Effector memory CD4-positive, alpha-beta T cell (primary cell): Measurements from ENCODE around the gene FOXO1.

ENCODE experiments used
- DNase-seq, 3 donors: peaks; one replicate each; pipeline ENCODE4 v3.0.0-alpha.2; 2020
- H3K27ac ChIP-seq: 2 replicates; pipeline ENCODE4 v1.7.0; 2013; ENCODE audit warnings: mild to moderate bottlenecking, low read length, moderate library complexity; ENCODE audit not compliant: insufficient read depth, poor library complexity, severe bottlenecking
- H3K27me3 ChIP-seq: replicated peaks from 2 replicates; pipeline ENCODE4 v1.7.0; 2013; ENCODE audit warnings: mild to moderate bottlenecking, low read length; ENCODE audit not compliant: insufficient read depth, control insufficient read depth, poor library complexity, severe bottlenecking
- H3K36me3 ChIP-seq: 2 replicates; pipeline ENCODE4 v1.7.0; 2013; ENCODE audit warnings: mild to moderate bottlenecking, low read length, moderate library complexity; ENCODE audit not compliant: control insufficient read depth, insufficient read depth
- H3K4me1 ChIP-seq: 2 replicates; pipeline ENCODE4 v1.7.0; 2013; ENCODE audit warnings: low read length, mild to moderate bottlenecking; ENCODE audit not compliant: control insufficient read depth, insufficient read depth, poor library complexity, severe bottlenecking
- H3K4me3 ChIP-seq: 2 replicates; pipeline ENCODE4 v1.7.0; 2013; ENCODE audit warnings: low read length, low read depth, mild to moderate bottlenecking; ENCODE audit not compliant: insufficient read depth, poor library complexity, severe bottlenecking
- H3K9me3 ChIP-seq: 2 replicates; pipeline ENCODE4 v1.7.0; 2013; ENCODE audit warnings: mild to moderate bottlenecking, low read length, moderate library complexity; ENCODE audit not compliant: control insufficient read depth

Gene FOXO1

DNA sequence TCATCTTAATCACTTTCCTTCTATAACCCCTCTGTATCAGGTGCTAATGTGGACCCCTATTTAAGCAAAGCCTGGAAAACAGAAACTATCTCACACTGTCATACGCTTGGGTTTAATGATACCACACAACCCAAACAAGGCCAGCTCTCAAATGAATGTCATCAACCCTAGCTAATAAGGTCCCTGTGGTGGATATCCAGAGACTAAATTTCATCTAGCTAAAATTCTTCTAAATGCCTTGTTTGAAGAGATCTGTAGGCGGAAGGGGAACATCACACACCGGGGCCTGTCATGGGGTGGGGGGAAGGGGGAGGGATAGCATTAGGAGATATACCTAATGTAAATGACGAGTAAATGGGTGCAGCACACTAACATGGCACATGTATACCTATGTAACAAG lies 95.5 kb downstream of the FOXO1 start:
- no peaks in the 10 kb centered on the region for H3K27me3 ChIP-seq
- no peaks in the 10 kb centered on the region for H3K9me3 ChIP-seq
- H3K4me3 ChIP-seq, result no peak overlapping the region
- DNase-seq, result no peak
- peaks cover 40% of the 10 kb centered on the region for H3K4me1 ChIP-seq
- H3K36me3 ChIP-seq, result no peaks in the 10 kb centered on the region
- no peak overlapping the region for H3K27ac ChIP-seq

DNA sequence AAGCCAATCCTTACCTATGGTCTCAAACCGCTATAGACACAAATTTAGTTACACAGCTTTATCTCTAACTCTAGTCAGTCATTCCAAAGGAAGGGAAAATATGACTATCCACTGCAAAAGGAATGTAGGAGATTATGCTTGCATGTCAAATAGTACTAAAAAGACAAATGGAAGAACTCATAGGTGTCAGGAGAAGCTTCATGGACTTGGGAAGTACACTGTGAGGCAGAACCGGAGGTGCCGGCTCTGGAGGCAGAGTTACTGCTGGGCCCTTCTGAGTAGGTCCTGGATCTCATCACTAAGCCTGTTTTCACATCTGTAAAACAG lies 97.5 kb downstream of the FOXO1 start:
- no peak overlapping the region for H3K27ac ChIP-seq
- no peaks in the 10 kb centered on the region for H3K27me3 ChIP-seq
- H3K4me3 ChIP-seq, result no peak overlapping the region
- no peaks in the 10 kb centered on the region for H3K9me3 ChIP-seq
- peaks cover 39% of the 10 kb centered on the region for H3K4me1 ChIP-seq
- no peak for DNase-seq
- no peaks in the 10 kb centered on the region for H3K36me3 ChIP-seq

DNA sequence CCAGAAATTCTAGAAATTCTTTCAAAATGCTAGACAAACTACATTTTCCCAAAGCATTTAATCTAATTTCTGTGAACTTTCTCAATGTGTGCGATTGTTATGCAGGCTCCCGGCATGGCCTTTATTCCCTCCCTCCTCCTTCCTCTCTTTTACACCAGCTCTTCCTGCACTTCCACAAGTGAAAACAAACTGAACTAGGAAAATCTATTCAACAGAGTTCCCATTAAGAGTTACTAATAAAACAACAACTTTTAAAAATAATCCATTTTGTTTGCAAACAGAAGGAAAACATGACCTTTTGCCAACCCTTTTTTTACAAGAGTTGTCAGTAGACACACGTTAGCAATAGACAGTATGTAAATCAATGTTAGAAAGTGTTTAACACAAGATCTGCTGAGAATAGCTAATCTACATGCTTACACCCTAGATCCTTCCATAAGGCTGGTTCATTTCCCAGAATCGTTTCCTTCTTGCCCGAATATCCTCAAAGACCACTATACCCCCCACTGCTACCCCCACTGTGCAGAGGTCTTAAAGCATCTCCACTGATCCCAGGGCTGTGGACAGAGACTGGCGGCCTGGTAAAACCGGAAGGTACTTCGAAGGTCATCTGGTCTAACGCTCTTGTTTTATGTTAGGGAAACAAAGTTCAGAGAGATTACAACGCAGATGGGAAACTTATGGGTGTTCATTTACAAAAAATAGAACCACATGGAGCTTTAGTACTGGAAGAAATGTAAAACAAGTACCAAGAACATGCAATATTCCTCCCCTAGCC lies 98.0 kb downstream of the FOXO1 start:
- DNase-seq, result no peak
- Histone ChIP-seq H3K36me3 (no peaks in the 10 kb centered on the region), H3K4me1 (peaks cover 42% of the 10 kb centered on the region), H3K4me3 (no peak overlapping the region), H3K27ac (no peak overlapping the region), H3K9me3 (no peaks in the 10 kb centered on the region), H3K27me3 (no peaks in the 10 kb centered on the region)

DNA sequence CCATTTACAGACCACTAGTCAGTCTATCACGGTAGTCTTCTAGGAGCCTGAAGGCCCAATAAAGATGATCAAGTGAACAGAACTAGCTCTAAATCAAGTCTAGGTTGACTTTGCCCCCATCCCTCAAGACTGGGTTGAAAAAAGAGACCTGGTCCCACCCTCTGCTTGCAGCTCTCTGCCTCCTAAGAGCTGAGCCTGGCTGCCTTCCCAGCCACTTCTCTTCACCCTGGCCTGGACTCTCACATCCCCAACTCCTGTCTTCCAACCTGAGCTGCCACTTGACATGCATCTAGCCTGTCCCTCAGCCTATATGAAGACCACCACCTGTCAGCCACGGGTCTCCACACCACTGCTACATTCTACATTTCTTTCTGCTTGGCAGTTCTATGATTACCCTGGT lies 99.6 kb downstream of the FOXO1 start:
- Histone ChIP-seq H3K9me3 (no peaks in the 10 kb centered on the region), H3K27me3 (no peaks in the 10 kb centered on the region), H3K36me3 (no peaks in the 10 kb centered on the region), H3K27ac (no peak overlapping the region), H3K4me1 (peaks cover 47% of the 10 kb centered on the region), H3K4me3 (no peak overlapping the region)
- DNase-seq, result no peak

DNA sequence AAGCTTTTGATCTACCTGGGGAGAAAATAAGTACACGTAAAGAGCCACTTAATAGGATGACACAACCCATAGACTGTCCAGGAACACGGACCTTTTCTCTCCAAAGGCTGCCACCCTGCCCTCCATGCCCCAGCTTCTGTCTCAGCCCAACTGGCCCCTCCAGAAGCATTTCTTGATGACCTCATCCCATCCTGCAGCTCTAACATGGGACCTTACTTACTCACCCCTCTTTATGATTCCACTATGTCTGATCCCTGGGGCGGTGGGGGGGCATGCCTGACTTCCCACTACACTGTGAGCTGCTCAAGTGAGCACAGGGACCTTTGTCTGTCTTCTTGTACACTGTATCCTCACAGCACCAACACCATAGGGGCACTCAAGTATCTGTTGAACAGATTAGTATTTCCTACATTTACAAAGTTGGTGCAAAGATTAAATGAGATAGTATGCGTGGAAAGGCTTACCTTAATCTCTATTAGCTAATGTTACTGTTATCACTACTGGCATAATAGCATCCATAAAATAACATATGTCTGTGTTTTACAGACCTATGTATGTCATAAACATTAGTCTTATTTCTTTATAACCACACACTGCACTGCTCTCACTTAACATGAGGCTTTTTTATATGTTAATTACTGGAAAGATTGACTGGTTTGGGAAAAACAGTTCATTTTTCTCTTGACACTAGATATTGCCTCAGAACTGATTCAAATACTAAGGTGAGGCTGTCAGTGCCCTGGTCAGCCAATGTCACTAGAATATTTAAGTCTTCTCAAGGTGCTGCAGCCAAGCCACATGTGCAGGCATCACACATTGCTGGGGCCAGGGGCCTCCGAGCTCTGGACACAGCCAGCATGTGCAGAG lies 100.9 kb downstream of the FOXO1 start:
- Histone ChIP-seq H3K9me3 (no peaks in the 10 kb centered on the region), H3K36me3 (no peaks in the 10 kb centered on the region), H3K4me3 (no peak overlapping the region), H3K4me1 (peaks cover 46% of the 10 kb centered on the region), H3K27ac (no peak overlapping the region), H3K27me3 (no peaks in the 10 kb centered on the region)
- no peak for DNase-seq

DNA sequence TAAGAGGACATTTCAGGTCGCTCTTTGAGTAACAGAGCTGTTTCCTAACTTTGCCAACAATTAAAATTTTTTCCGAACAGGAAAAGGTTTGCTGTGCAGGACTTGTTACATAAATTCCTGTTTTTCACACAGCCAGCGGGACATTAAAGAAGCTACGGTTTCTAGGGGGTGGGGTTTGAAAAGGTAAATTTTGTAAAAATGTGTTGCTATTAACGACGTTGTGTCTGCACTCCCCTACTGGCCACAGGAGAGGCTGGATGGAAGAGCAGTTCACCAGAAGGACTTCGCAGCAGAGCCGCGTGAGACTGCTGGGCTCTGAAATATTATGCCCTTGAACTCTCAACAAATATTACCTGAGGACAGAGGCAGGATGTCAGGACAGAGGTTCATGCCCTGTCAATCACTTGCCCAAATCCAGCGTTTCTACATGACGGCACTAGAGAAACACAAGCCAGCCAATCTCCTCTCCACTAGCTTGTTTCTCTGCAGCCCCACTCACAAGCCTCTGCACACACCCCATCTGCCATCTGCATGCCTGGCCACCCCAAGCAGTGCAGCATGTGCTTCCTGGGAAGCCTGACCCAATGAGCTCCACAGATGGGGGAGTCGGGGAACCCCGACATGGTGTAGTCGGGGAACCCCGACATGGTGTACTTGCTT lies 102.0 kb downstream of the FOXO1 start:
- H3K9me3 ChIP-seq, result no peaks in the 10 kb centered on the region
- H3K4me3 ChIP-seq, result no peak overlapping the region
- H3K36me3 ChIP-seq, result peaks cover 4% of the 10 kb centered on the region
- DNase-seq, result no peak
- peak overlapping the region; percentile 34 for H3K27ac ChIP-seq
- H3K27me3 ChIP-seq, result no peaks in the 10 kb centered on the region
- peaks cover 47% of the 10 kb centered on the region for H3K4me1 ChIP-seq

DNA sequence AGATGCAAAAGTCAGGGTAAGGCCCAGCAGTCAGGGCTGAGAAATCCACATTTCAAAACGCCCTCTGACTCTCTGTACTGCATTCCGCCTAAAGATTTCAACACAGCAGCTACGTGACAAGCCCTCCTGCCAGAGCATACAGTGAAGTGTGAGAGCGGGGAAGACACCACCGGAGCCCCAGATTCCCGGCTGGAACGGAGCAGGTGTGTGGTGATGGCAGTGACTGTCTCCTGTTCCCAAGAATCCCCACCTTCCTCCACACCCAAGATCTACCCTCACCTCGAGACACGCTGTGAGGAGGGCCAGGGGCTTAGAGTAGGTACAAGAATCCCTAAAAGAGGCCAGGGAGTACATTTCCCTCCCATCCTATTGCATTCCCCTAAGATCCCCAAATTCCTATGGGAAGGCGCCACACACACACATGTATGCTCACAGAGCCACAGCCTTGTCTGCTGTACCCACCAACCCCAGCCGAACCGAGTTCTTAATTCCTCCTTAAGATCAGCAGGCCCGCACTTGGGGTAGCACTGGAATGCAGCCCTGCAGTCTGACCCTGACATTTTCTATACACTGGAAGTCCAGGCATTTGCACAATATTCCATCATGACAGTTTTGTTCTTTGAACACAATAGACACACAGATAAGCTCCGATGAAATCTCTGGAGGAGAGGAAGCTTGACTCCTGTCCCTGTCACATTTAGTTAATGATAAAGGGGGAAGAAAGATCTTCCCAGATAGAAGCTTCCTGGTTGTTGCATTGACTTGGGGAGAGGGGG lies 102.9 kb downstream of the FOXO1 start:
- Histone ChIP-seq H3K4me3 (no peak overlapping the region), H3K9me3 (no peaks in the 10 kb centered on the region), H3K36me3 (peaks cover 7% of the 10 kb centered on the region), H3K4me1 (peaks cover 50% of the 10 kb centered on the region), H3K27me3 (no peaks in the 10 kb centered on the region), H3K27ac (no peak overlapping the region)
- no peak for DNase-seq

DNA sequence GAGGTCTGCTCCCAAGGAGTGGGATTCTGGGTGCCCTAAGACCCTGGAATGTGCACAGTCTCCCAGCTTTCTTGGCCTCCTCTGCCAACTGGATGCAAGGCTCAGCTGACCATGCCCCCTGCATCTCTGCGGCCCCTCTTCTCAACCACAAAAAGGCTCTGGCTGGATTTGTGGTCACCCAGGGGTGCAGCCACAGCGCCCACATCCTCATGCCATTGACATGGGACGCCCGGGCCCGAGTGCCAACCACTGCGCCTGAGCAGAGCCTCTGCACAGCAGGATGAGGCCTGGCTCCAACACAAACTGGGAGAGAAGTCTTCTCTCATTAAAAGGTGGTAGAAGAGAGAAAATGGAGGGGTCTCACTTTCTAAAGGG lies 103.5 kb downstream of the FOXO1 start:
- Histone ChIP-seq H3K4me3 (no peak overlapping the region), H3K27me3 (no peaks in the 10 kb centered on the region), H3K36me3 (peaks cover 7% of the 10 kb centered on the region), H3K4me1 (peaks cover 50% of the 10 kb centered on the region), H3K9me3 (no peaks in the 10 kb centered on the region), H3K27ac (no peak overlapping the region)
- DNase-seq, result no peak

DNA sequence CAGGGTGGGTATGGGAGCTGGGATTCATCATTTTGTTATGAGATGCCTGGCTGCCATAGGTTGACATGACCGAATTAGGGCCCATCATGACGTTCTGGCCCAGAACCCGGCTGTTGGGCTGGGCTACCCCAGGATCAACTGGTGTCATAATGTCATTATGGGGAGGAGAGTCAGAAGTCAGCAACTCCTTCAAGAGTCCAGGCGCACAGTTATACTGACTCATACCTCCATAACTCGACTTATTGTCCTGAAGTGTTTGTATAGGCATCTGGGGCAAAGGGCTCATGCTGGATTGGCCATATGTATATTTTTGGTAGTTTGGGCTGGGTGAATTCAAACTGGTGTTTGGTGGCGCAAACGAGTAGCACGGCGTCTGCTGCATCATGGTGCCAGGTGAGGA lies 106.5 kb downstream of the FOXO1 start:
- no peak overlapping the region for H3K4me3 ChIP-seq
- H3K36me3 ChIP-seq, result peaks cover 7% of the 10 kb centered on the region
- no peak overlapping the region for H3K27ac ChIP-seq
- no peaks in the 10 kb centered on the region for H3K27me3 ChIP-seq
- DNase-seq, result no peak
- H3K9me3 ChIP-seq, result no peaks in the 10 kb centered on the region
- H3K4me1 ChIP-seq, result peaks cover 35% of the 10 kb centered on the region
